HG03354 (cell line): ENCODE results near the gene MYO6.

ENCODE experiments used
- ATAC-seq: cut with Tn5 transposase; IDR thresholded peaks from one replicate; pipeline ENCODE4 v1.9.1; 2021; ENCODE audit warnings: mild to moderate bottlenecking; ENCODE audit not compliant: unreplicated experiment, poor library complexity, severe bottlenecking

Gene MYO6

GRCh38 chr6:75934643-75935472 lies 185.8 kb downstream of the MYO6 start:
- peak; percentile 86 for ATAC-seq

GRCh38 chr6:75935473-75935793 lies 186.4 kb downstream of the MYO6 start:
- ATAC-seq, result peak; percentile 16

GRCh38 chr6:75936682-75937081 lies 187.6 kb downstream of the MYO6 start:
- no peak for ATAC-seq

- no peak for ATAC-seq
Measured at GRCh38 chr6:75937846-75938245, 188.8 kb downstream of the MYO6 start.

GRCh38 chr6:75940564-75940963 lies 191.5 kb downstream of the MYO6 start:
- ATAC-seq, result no peak

DNA sequence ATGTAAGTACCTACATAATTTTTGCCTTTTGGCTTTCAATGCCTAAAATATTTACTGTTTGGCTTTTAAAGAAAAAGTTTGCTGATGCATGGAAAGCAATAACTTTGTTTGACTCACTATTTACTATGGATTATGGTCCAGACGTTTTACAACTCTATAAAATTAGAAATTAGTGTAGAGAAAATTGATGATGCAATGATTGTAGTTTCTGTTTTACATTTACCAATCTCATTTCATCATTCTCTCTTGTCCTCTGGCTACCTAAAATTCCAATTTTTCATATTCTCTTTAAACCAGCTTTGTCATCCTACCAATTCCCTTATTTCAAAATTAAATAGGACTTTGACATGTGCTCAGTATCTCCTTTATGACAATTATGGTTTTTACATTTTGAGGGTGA lies 192.5 kb downstream of the MYO6 start:
- no peak for ATAC-seq

DNA sequence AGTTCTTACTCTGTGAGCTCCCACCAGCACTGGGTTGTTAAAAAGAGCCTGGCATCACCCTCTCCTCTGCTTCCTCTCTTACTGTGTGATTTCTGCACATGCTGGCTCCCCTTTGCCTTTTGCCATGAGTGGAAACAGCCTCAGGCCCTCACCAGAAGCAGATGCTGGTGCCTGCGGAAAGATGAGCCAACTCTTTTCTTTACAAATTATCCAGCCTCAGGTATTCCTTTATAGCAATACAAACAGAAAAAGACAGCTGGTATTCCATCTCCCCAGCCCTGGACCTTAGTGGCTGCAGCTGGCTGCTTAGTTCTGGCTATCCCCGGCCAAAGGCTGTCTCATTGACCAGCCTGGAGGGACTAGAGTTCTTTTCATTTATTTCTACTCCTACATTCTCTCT lies 194.3 kb downstream of the MYO6 start:
- ATAC-seq, result no peak

GRCh38 chr6:75946146-75946831 lies 197.2 kb downstream of the MYO6 start:
- ATAC-seq, result peak; percentile 61

DNA sequence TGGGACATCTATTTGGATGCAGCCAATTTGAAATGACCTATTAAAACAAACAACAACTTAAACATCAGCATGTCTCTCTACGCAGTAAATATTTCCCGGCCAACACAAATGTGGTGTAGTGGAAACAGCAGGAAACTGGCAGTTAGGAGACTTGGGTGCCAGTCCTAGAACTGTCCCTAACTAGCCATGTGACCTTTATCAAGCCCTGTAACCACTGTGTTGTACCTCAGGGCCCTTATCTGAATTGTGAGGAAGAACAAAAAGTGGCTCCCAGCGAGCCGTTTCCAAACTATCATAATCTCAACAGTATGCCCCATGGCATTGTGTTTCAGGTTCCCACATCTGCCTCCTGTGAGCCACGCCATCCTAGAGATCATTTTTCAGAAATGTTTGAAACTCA lies 198.9 kb downstream of the MYO6 start:
- ATAC-seq, result no peak

- ATAC-seq, result no peak
Measured at GRCh38 chr6:75952128-75952527, 203.1 kb downstream of the MYO6 start.

GRCh38 chr6:75963569-75963968 lies 214.5 kb downstream of the MYO6 start:
- no peak for ATAC-seq

GRCh38 chr6:75968143-75968542 lies 219.1 kb downstream of the MYO6 start:
- ATAC-seq, result no peak
